ENCODE results near the gene RNASE4. TPM values are rescaled to one million over a fixed set of nuclear protein-coding genes. Genes with fewer than 3 reads are reported as not detected.
"Not testable (repeated sequence)": the region's sequence is repeated elsewhere in the genome, so short reads cannot be mapped to it uniquely, and the experiment has no call there.

RNASE4 gene
- total RNA-seq, 4 donors from 2014 or later, result 24.7 to 78.9 (median 76.5) TPM

DNA sequence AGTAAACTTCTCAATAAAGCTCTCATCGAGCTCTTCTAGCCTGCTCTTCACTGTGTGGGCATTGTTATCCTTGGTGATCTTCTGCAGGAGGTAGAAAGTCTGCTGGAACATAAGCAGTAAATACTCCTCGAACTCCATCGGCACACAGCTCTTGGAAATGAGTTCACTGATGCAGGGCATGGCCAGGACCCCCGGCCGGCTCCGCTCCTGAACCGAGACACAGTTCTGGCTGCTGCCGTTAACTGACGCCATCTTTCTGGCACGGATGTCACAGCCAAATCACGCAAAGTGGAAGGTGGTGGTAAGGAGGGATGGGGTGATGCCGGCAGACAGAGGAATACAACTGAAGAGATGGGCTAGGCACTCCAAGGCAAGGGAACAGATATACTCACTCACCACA, 37.7 kb downstream of the RNASE4 start:
- WGBS, 2 donors (ENCODE audit: low coverage in 1 of 2), result 87 to 93% methylated on average over 3 to 12 of the region's 12 CpGs
- H3K9me3 ChIP-seq, result no peaks in the 10 kb centered on the region
- intact Hi-C loops (cut with DNase I; ENCODE audit: low total_unique reads) (no loop called here), in situ Hi-C loops (cut with MboI; ENCODE audit: low pct_ligation_motif_present in 1 of 4, low pct_unique_long_range_greater_than_20kb in 1 of 4, low sequenced_read_pairs in 3 of 4) (no loop called here)
- no peak overlapping the region for H3K27ac ChIP-seq
- no peak for DNase-seq
- H3K27me3 ChIP-seq, result peaks cover 5% of the 10 kb centered on the region
- TF ChIP-seq, protein P1, sequence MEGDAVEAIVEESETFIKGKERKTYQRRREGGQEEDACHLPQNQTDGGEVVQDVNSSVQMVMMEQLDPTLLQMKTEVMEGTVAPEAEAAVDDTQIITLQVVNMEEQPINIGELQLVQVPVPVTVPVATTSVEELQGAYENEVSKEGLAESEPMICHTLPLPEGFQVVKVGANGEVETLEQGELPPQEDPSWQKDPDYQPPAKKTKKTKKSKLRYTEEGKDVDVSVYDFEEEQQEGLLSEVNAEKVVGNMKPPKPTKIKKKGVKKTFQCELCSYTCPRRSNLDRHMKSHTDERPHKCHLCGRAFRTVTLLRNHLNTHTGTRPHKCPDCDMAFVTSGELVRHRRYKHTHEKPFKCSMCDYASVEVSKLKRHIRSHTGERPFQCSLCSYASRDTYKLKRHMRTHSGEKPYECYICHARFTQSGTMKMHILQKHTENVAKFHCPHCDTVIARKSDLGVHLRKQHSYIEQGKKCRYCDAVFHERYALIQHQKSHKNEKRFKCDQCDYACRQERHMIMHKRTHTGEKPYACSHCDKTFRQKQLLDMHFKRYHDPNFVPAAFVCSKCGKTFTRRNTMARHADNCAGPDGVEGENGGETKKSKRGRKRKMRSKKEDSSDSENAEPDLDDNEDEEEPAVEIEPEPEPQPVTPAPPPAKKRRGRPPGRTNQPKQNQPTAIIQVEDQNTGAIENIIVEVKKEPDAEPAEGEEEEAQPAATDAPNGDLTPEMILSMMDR (IDR thresholded peaks at IDR 0.05), result no peak
- TF ChIP-seq POLR2AphosphoS5 (IDR thresholded peaks at IDR 0.05) (no peak), POLR2A (IDR thresholded peaks at IDR 0.05) (no peak), EP300 (IDR thresholded peaks at IDR 0.05; ENCODE audit: low read depth) (no peak)
- H3K4me3 ChIP-seq, result no peak overlapping the region
- H3K36me3 ChIP-seq, result no peaks in the 10 kb centered on the region
- peaks cover 0 to 22% (median 4%) of the 10 kb centered on the region in 4 donors for H3K4me1 ChIP-seq

DNA sequence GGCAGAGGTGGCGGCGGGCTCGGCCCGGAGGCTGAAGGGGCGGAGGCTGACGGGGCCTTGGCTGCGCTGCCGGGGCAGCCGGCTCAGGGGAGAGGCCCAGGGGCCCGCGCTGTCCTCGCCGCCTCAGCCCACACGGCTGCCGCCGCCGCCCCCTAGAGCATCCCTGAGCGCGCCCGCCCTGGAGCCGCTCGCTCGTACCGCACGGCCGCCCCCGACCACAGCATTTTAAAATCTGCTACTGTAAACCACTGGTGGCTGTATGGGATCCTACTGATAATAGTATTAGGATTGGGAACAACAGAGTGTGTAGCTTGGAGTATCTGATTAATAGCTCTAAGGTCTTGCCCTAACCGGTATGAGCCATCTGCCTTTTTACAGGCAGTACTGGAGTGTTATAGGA, 39.1 kb downstream of the RNASE4 start:
- Histone ChIP-seq H3K4me3 (no peak overlapping the region), H3K27me3 (peaks cover 5% of the 10 kb centered on the region), H3K36me3 (no peaks in the 10 kb centered on the region), H3K9me3 (no peaks in the 10 kb centered on the region), H3K4me1 (peaks cover 0 to 24% (median 4%) of the 10 kb centered on the region in 4 donors), H3K27ac (no peak overlapping the region)
- TF ChIP-seq POLR2A (IDR thresholded peaks at IDR 0.05), result no peak
- no peak for TF ChIP-seq EP300 (IDR thresholded peaks at IDR 0.05; ENCODE audit: low read depth)
- no peak for TF ChIP-seq POLR2AphosphoS5 (IDR thresholded peaks at IDR 0.05)
- TF ChIP-seq, protein P1 (IDR thresholded peaks at IDR 0.05), result no peak
- intact Hi-C loops (cut with DNase I; ENCODE audit: low total_unique reads), result no loop called here
- DNase-seq, result no peak
- in situ Hi-C loops (cut with MboI; ENCODE audit: low pct_ligation_motif_present in 1 of 4, low pct_unique_long_range_greater_than_20kb in 1 of 4, low sequenced_read_pairs in 3 of 4), result no loop called here
- 93% methylated on average over 27 of the region's 28 CpGs; no CpG with 5 or more reads in 1 of the 2 donors for WGBS, 2 donors (ENCODE audit: low coverage in 1 of 2)

GRCh38 chr14:20726121-20726520, 41.8 kb downstream of the RNASE4 start:
- H3K9me3 ChIP-seq; intact Hi-C loops (cut with DNase I; ENCODE audit: low total_unique reads); H3K27me3 ChIP-seq; H3K36me3 ChIP-seq; H3K4me3 ChIP-seq; in situ Hi-C loops (cut with MboI; ENCODE audit: low pct_ligation_motif_present in 1 of 4, low pct_unique_long_range_greater_than_20kb in 1 of 4, low sequenced_read_pairs in 3 of 4); H3K4me1 ChIP-seq; DNase-seq: not testable (repeated sequence)
- H3K27ac ChIP-seq, result peak overlapping the region in 1 of 4 donors; percentile 13
- WGBS, 2 donors (ENCODE audit: low coverage in 1 of 2), result 29 to 78% methylated on average over 1 to 3 of the region's 3 CpGs

- 83% methylated on average over 1 of the region's 1 CpG; no CpG with 5 or more reads in 1 of the 2 donors for WGBS, 2 donors (ENCODE audit: low coverage in 1 of 2)
- intact Hi-C loops (cut with DNase I; ENCODE audit: low total_unique reads) (no loop called here), in situ Hi-C loops (cut with MboI; ENCODE audit: low pct_ligation_motif_present in 1 of 4, low pct_unique_long_range_greater_than_20kb in 1 of 4, low sequenced_read_pairs in 3 of 4) (no loop called here)
- Histone ChIP-seq H3K27me3 (peaks cover 5% of the 10 kb centered on the region), H3K36me3 (no peaks in the 10 kb centered on the region), H3K4me1 (peaks cover 0 to 9% (median 0%) of the 10 kb centered on the region in 4 donors), H3K9me3 (no peaks in the 10 kb centered on the region), H3K27ac (peak overlapping the region in 1 of 4 donors; percentile 13), H3K4me3 (no peak overlapping the region)
- TF ChIP-seq POLR2AphosphoS5 (IDR thresholded peaks at IDR 0.05) (no peak), POLR2A (IDR thresholded peaks at IDR 0.05) (no peak), EP300 (IDR thresholded peaks at IDR 0.05; ENCODE audit: low read depth) (no peak)
- TF ChIP-seq, protein P1 (IDR thresholded peaks at IDR 0.05), result no peak
- DNase-seq, result no peak
These were observed 42.2 kb downstream of the RNASE4 start for GRCh38 chr14:20726531-20726930.

GRCh38 chr14:20730891-20731290, 46.5 kb downstream of the RNASE4 start:
- TF ChIP-seq POLR2A (IDR thresholded peaks at IDR 0.05) (no peak), POLR2AphosphoS5 (IDR thresholded peaks at IDR 0.05) (no peak), EP300 (IDR thresholded peaks at IDR 0.05; ENCODE audit: low read depth) (no peak)
- TF ChIP-seq, protein P1 (IDR thresholded peaks at IDR 0.05), result no peak
- no peaks in the 10 kb centered on the region for H3K36me3 ChIP-seq
- H3K4me1 ChIP-seq, result peaks cover 0 to 9% (median 0%) of the 10 kb centered on the region in 4 donors
- no peaks in the 10 kb centered on the region for H3K27me3 ChIP-seq
- 73 to 74% methylated on average over 6 of the region's 6 CpGs for WGBS, 2 donors (ENCODE audit: low coverage in 1 of 2)
- no peak for DNase-seq
- H3K9me3 ChIP-seq, result no peaks in the 10 kb centered on the region
- intact Hi-C loops (cut with DNase I; ENCODE audit: low total_unique reads), result no loop called here
- in situ Hi-C loops (cut with MboI; ENCODE audit: low pct_ligation_motif_present in 1 of 4, low pct_unique_long_range_greater_than_20kb in 1 of 4, low sequenced_read_pairs in 3 of 4), result no loop called here
- H3K4me3 ChIP-seq, result no peak overlapping the region
- H3K27ac ChIP-seq, result peak overlapping the region in 1 of 4 donors; percentile 45

All from transverse colon (tissue), 4 donors.